ENCODE results near the gene PIGS. TPM values are rescaled to one million over a fixed set of nuclear protein-coding genes. Genes with fewer than 3 reads are reported as not detected.
A peak's percentile ranks its signal among the peaks of the same experiment; 100 is the strongest.

The PIGS gene
- total RNA-seq, 3 donors from 2014 or later, result 52.2 to 100 (median 88.5) TPM

DNA sequence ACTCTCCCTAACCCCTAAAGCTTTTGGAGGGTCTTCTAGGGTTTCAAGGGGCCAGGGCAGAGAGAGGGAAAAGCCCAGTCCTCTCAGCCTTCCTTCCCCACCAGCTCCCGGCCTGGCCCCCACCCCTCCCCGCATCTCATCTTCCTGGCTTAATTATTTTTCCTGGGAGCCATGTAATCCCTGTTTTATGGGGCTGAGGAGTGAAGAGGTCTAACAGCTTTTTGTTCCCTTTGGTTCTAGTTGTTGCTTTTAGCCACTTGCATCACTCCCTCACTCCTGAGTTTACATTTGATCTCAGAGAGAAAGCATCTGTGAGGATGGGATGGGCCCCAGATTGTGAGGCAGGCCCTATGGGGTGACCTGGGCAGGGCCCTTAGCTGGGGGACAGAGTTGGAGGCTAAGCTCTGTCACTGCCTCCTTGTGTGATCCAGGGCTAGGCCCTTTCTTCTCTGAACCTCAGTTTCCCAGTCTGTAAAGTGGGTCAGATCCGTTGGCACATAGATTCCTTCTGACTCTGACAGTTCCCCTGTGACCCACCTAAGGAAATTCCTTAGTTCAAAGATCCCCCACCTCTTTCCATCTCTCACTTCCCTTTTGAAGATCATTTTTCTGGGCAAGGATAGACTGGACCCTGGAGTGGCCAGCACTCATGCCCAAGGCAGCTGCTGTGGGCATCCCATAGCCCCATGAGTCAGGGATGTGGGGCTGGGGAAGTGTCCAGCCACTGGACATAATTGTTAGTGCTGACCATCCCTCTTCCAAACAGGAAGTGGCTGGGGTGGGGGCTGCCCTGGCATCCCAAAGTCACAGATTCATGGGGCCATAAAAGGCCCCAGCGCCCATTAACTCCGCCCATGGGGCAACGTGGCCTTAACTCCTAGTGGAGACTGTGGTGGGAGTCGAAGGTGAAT is 39.0 kb downstream of the PIGS start:
- no peaks in the 10 kb centered on the region for H3K36me3 ChIP-seq (ENCODE audit: low read depth)
- intact Hi-C loops (cut with DNase I, micrococcal nuclease), result no loop called here
- no peak for TF ChIP-seq CTCF (IDR thresholded peaks at IDR 0.05)
- peaks cover 27% of the 10 kb centered on the region for H3K4me1 ChIP-seq (ENCODE audit: low read depth)
- H3K4me3 ChIP-seq, result no peak overlapping the region
- H3K9me3 ChIP-seq, result no peaks in the 10 kb centered on the region
- DNase-seq, result no peak
- no peak for ATAC-seq

DNA sequence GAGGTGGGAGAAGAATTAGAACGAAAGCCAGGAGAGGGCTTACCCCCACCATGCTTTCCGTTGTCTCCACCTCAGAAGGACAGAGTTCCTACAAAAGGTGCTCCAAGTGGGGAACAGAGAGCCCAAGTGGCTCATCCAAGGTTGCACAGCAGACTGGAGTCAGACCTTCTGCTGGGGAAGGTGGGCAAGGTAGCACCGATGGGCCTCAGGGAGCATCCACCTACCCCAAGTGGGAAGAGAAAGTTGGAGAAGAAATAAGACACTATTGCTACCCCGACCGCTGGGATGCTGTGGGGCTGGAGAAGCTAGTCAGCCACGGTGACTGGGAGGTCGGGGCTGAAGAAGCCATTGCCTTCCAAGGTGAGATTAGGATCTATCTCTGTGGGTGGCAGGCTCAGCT is 40.4 kb downstream of the PIGS start:
- Histone ChIP-seq H3K36me3 (ENCODE audit: low read depth) (no peaks in the 10 kb centered on the region), H3K4me1 (ENCODE audit: low read depth) (peaks cover 24% of the 10 kb centered on the region), H3K4me3 (no peak overlapping the region), H3K9me3 (no peaks in the 10 kb centered on the region)
- no peak for TF ChIP-seq CTCF (IDR thresholded peaks at IDR 0.05)
- intact Hi-C loops (cut with DNase I, micrococcal nuclease), result no loop called here
- no peak for DNase-seq
- no peak for ATAC-seq

DNA sequence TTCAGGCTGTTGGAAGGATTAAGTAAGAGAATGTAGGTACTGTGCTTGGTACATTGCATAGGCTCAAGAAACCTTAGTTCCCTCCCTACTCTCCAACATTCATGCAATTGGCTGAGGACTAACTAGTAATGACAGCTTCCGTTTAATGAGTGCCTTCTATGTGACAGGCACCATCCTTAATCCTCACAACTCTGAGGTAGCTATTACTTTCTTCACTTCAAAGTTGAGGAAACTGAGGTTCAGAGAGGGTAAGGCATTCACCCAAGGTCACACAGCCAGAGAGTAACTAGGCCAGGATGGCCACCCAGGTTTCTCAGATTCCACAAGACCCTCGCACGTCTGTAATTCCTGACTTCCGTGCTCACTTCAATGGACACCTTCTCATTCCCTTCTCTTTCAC is 41.1 kb downstream of the PIGS start:
- DNase-seq (peak in 1 of 3 donors; percentile 6), ATAC-seq (no peak)
- H3K4me1 ChIP-seq (ENCODE audit: low read depth), result peaks cover 23% of the 10 kb centered on the region
- no peaks in the 10 kb centered on the region for H3K36me3 ChIP-seq (ENCODE audit: low read depth)
- TF ChIP-seq CTCF (IDR thresholded peaks at IDR 0.05), result no peak
- H3K9me3 ChIP-seq, result no peaks in the 10 kb centered on the region
- intact Hi-C loops (cut with DNase I, micrococcal nuclease), result no loop called here
- H3K4me3 ChIP-seq, result no peak overlapping the region

DNA sequence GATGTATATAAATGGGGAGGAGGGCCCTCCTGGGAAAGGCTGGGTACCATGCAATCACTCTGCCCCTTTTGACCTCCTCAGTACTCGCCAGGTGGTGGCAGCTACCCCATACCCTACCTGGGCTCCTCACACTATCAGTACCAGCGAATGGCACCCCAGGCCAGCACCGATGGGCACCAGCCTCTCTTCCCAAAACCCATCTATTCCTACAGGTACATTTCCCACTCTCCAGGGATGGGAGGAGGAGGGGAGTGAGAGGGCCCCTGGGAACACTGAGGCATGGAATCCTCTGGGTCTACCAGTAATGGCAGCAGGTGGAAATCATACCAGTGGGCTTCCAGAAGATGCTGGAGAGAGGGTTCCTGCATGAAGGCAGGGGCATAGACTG is 42.3 kb downstream of the PIGS start:
- Histone ChIP-seq H3K4me3 (no peak overlapping the region), H3K4me1 (ENCODE audit: low read depth) (peaks cover 32% of the 10 kb centered on the region), H3K36me3 (ENCODE audit: low read depth) (no peaks in the 10 kb centered on the region), H3K9me3 (no peaks in the 10 kb centered on the region)
- no peak for TF ChIP-seq CTCF (IDR thresholded peaks at IDR 0.05)
- intact Hi-C loops (cut with DNase I, micrococcal nuclease), result no loop called here
- no peak for ATAC-seq
- peak in 1 of 3 donors; percentile 25 for DNase-seq

GRCh38 chr17:28528327-28529012 is 42.9 kb downstream of the PIGS start:
- peaks cover 32% of the 10 kb centered on the region for H3K4me1 ChIP-seq (ENCODE audit: low read depth)
- H3K4me3 ChIP-seq, result no peak overlapping the region
- TF ChIP-seq CTCF (IDR thresholded peaks at IDR 0.05), result no peak
- H3K9me3 ChIP-seq, result no peaks in the 10 kb centered on the region
- intact Hi-C loops (cut with DNase I, micrococcal nuclease), result no loop called here
- DNase-seq (peak; percentile 59 to 70 (median 68)), ATAC-seq (peak; percentile 80)
- no peaks in the 10 kb centered on the region for H3K36me3 ChIP-seq (ENCODE audit: low read depth)
